ACC112 (cell line): ENCODE measurements around the gene PGP.
A peak's percentile ranks its signal among the peaks of the same experiment; 100 is the strongest.

ENCODE experiments used
- H2AFZ ChIP-seq: fragments of 200-600 bp; sonication (generic); one replicate; pipeline ENCODE4 v1.6.0; 2017; ENCODE audit warnings: antibody characterized with exemption, low read length; ENCODE audit not compliant: unreplicated experiment
- H3K27ac ChIP-seq: fragments of 200-600 bp; sonication (generic); 2 replicates; pipeline ENCODE4 v1.5.1; 2014; ENCODE audit warnings: low read depth, mild to moderate bottlenecking, antibody characterized with exemption, low read length, moderate library complexity
- H3K27me3 ChIP-seq: fragments of 200-600 bp; sonication (generic); 2 replicates; pipeline ENCODE4 v1.6.1; 2014; ENCODE audit warnings: mild to moderate bottlenecking, antibody characterized with exemption, low read length, moderate library complexity, mixed read lengths; ENCODE audit not compliant: insufficient read depth
- H3K36me3 ChIP-seq: fragments of 200-600 bp; sonication (generic); 2 replicates; pipeline ENCODE4 v1.6.1; 2016; ENCODE audit warnings: mild to moderate bottlenecking, antibody characterized with exemption, low read length, moderate library complexity, mixed read lengths; ENCODE audit not compliant: insufficient read depth
- H3K4me1 ChIP-seq: fragments of 200-600 bp; sonication (generic); one replicate; pipeline ENCODE4 v1.6.1; 2016; ENCODE audit warnings: low read length, mixed read lengths; ENCODE audit not compliant: insufficient read depth, unreplicated experiment, control insufficient read depth
- H3K4me3 ChIP-seq: fragments of 200-600 bp; sonication (generic); 2 replicates; pipeline ENCODE4 v1.5.1; 2014; ENCODE audit warnings: mild to moderate bottlenecking, low read depth, low read length
- H3K79me2 ChIP-seq: fragments of 200-600 bp; sonication (generic); one replicate; pipeline ENCODE4 v1.6.0; 2016; ENCODE audit warnings: low read length; ENCODE audit not compliant: control insufficient read depth, unreplicated experiment, insufficient read depth

PGP gene

DNA sequence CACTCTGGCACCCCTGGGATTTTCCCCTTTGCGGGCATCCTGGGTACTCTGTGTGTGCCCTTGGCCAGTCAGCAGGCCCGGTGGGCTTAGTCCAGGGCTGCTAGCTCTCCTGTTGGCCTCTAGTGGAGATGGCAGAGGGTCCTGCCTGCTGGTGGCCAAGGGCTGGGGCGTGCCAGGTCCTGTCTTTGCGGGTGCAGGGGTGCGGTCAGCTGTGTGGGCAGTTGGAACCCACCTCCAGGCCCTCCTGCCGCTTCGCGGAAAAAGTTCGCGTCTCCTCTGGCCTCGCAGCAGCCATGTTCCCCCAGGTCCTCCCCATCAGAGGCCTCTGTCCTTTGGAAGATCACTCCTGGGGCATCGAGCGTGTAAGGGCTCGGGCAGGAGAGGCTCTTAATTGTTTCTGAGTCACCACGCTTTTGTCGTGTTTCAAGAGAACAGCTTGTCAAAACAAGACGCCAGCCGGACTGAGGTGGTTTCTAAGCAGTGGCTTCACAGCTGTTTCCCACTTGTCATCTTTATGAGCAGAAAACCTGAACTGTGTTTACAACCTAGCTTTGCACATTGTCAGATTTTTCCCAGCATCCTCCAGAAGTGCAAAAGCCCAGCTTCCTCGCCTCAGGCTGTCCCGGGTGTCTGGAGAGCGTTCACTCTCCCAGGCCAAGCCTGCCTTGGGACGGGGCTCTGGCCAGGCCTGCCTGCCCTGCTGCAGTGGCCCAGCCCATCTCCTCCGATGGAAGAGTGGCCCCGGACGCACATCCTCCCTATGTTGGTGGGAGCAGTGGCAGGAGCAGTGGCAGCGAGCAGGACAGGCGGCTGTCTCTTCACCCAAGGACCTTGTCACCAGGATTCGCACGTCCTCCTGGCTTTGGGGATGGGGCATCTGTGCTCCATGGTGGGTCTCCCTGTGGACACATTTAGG lies 16.6 kb upstream of the PGP start:
- Histone ChIP-seq H3K36me3 (peaks cover 9% of the 10 kb centered on the region; the same call in 1 of the 2 replicates), H3K4me1 (peaks cover 7% of the 10 kb centered on the region), H3K27me3 (no peaks in the 10 kb centered on the region), H2AFZ (no peak overlapping the region), H3K4me3 (no peak overlapping the region), H3K27ac (no peak overlapping the region), H3K79me2 (peaks cover 21% of the 10 kb centered on the region)

DNA sequence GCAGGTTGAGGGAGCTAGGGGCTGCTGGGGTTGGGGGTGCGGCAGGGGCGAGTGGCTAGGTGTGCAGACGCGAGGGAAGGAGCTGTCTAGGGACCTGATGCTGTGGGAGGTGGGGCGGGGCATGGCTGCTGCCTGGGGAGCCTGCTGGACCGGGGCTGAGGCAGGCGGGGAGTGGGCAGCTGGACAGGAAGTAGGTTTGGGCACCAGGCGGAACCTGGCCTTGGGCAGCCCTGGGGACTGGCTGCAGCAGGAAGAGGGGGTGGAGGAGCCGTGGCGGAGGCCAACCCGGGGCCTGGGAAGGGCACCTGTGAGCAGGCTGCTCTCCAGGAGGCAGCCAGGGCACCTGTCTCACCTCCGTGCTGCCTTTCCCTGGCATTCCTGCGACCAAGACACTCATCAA lies 15.7 kb upstream of the PGP start:
- Histone ChIP-seq H3K36me3 (peaks cover 9% of the 10 kb centered on the region; the same call in 1 of the 2 replicates), H3K79me2 (peaks cover 30% of the 10 kb centered on the region), H3K27me3 (no peaks in the 10 kb centered on the region), H3K27ac (no peak overlapping the region), H3K4me1 (peaks cover 11% of the 10 kb centered on the region), H3K4me3 (no peak overlapping the region), H2AFZ (no peak overlapping the region)

DNA sequence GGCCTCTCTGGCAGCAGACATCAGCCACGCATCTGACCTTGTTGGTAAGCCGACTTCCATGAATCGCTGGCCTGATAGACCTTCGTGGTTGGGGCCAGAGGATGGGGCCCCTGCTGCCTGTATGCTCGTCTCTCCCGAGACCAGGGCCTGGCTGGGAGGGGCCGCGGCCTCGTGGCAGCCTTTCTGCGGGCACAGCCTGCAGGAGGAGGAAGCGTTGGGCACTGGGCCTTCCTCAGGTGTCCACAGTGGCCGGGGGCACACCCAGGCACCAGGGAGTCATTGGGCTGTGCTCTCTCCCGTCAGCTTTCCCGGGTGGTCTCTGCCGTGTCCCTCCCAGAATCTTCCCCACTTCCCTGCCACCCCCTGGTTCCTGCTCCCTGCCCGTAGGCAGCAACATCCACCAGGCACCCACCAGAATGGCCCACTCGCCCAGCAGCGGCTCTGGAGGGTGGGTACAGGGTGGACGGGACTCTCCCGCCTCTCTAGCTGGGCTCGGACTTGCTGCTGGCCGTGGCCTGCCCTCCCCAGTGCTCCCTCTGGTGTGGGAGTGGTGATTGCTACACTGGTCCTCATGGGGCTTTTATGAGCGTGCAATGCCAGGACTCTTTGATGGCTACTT lies 15.1 kb upstream of the PGP start:
- Histone ChIP-seq H3K27me3 (no peaks in the 10 kb centered on the region), H3K4me1 (peaks cover 11% of the 10 kb centered on the region), H3K27ac (no peak overlapping the region), H3K79me2 (peaks cover 37% of the 10 kb centered on the region), H3K4me3 (no peak overlapping the region), H3K36me3 (peaks cover 9% of the 10 kb centered on the region; the same call in 1 of the 2 replicates), H2AFZ (no peak overlapping the region)

DNA sequence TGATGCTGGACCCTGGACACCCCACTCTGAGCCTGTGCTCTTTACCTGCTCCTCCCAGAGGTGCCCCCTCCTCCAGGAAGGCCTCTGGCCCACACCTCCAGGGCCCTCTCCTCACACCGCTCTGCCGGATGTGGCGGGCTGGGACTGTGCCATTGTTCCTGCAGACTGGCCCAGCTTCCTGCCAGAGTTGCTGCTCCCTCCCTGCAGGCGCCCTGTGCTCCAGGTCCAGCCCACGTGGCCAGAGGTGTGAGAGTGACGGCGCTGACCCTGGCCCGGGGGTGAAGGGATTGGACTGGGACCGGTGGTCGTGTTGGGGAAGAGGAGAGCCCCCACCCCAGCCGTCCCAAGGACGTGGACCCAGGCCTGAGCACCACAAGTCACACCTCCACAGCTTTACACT lies 14.5 kb upstream of the PGP start:
- peaks cover 43% of the 10 kb centered on the region for H3K79me2 ChIP-seq
- peaks cover 7% of the 10 kb centered on the region; the same call in 1 of the 2 replicates for H3K36me3 ChIP-seq
- H3K4me3 ChIP-seq: no peak overlapping the region
- no peaks in the 10 kb centered on the region for H3K27me3 ChIP-seq
- no peak overlapping the region for H3K27ac ChIP-seq
- H2AFZ ChIP-seq: no peak overlapping the region
- H3K4me1 ChIP-seq: peaks cover 11% of the 10 kb centered on the region

DNA sequence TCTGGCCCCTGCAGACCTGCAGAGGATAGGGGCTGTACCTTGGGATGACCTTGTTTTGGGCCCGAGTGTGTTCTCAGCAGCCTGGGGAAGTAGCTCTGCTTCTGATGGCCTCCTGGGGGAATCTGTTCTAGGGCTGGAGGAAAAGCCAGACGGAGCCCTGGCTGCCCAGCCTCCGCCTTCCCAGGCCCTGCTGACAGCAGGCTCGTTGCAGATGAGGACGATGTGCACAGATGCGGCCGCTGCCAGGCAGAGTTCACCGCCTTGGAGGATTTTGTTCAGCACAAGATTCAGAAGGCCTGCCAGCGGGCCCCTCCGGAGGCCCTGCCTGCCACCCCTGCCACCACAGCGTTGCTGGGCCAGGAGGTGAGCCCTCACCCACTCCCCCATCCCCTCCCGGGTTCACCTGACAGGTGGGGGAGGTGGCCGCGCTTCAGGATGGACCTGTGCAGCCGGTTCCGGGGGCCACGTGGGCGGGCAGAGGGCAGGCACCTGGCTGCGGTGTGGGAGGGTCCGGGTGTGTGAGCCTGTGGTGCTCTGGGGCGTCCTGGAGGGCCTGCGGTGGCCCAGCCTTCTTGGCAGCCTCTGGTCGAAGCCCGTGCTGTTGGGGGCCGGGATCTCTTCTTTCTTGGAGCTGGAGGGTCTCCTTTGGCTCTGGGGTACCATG lies 13.7 kb upstream of the PGP start:
- peaks cover 46% of the 10 kb centered on the region for H3K79me2 ChIP-seq
- H3K27ac ChIP-seq: no peak overlapping the region
- H3K27me3 ChIP-seq: no peaks in the 10 kb centered on the region
- peaks cover 11% of the 10 kb centered on the region for H3K4me1 ChIP-seq
- peaks cover 2% of the 10 kb centered on the region; the same call in 1 of the 2 replicates for H3K36me3 ChIP-seq
- no peak overlapping the region for H3K4me3 ChIP-seq
- no peak overlapping the region for H2AFZ ChIP-seq

DNA sequence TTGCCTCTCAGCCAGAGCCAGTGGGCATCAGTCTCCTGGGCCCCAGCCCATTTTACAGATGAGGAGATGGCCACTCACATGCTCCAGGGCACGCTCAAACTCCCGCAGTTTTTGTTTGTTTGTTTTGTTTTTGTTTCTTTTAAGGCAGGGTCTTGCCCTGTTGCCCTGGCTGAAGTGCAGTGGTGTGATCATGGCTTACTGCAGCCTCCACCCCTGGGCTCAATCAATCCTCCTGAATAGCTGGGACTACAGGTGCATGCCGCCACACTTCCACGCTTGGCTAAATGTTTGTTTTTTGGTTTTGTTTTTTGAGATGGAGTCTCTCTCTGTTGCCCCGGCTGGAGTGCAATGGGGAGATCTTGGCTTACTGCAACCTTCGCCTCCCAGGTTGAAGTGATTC lies 12.3 kb upstream of the PGP start:
- H3K27ac ChIP-seq: no peak overlapping the region
- no peak overlapping the region for H3K4me3 ChIP-seq
- H3K36me3 ChIP-seq: peaks cover 2% of the 10 kb centered on the region; the same call in 1 of the 2 replicates
- peaks cover 46% of the 10 kb centered on the region for H3K79me2 ChIP-seq
- no peaks in the 10 kb centered on the region for H3K27me3 ChIP-seq
- peaks cover 11% of the 10 kb centered on the region for H3K4me1 ChIP-seq
- H2AFZ ChIP-seq: no peak overlapping the region

DNA sequence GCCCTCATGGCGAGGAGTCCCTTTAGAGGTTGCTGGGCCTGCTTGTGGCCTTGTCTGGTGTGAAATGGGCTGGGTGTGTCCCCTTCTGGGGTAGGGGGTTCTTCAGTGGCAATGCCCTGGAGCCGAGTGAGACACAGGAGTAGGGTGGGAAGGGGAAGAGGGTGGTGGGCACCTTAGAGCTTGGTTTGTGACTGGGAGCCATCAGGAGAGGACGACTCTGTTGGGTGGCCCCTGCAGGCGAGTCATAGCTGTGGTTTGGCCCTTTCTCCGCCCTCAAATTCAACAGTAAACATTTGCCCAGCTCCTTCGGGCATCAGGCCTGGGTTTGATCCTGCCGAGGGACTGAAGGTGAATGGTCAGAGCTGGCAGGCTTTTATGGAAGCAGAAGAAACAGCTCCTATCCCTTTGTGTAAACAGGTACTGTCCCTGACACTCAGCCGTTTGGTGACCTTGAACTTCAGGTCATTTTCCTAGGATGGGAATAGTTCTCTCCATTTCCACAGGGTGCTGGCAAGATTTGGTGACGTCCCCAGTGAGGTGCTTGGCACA lies 11.7 kb upstream of the PGP start:
- H3K4me1 ChIP-seq: peaks cover 11% of the 10 kb centered on the region
- peak overlapping the region; percentile 42; the same call in 1 of the 2 replicates for H3K27ac ChIP-seq
- H3K27me3 ChIP-seq: no peaks in the 10 kb centered on the region
- H3K79me2 ChIP-seq: peaks cover 46% of the 10 kb centered on the region
- no peak overlapping the region for H2AFZ ChIP-seq
- no peak overlapping the region; the same call in 1 of the 2 replicates for H3K4me3 ChIP-seq
- peaks cover 2% of the 10 kb centered on the region; the same call in 1 of the 2 replicates for H3K36me3 ChIP-seq

DNA sequence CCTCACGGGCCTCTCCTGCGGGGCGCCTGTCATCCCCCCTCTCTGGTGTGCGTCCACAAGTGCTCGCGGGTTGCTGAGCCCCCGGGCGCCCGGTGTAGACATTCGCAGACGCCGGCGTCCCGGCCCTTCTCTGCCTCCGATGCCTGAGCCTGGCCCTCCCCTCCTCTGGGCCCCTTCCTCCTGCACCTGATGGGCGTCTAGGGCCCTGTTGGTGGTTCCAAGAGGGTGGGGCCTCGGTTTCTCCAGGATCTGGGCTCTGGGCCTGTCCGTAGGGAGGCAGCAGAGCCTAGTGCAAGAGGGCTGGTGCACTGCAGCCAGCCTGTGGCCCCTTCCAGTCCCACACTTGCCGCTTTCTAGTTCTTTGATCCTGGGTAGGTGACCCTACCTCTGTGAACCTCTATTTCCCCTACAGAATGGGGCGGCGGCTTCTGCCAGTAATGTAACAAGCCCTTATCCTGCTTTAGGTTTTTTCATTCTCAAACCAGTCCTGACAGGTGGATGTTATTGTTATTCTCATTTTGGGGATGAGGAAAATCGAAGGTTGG lies 9.4 kb upstream of the PGP start:
- Histone ChIP-seq H3K79me2 (peaks cover 45% of the 10 kb centered on the region), H2AFZ (peak overlapping the region; percentile 4)

DNA sequence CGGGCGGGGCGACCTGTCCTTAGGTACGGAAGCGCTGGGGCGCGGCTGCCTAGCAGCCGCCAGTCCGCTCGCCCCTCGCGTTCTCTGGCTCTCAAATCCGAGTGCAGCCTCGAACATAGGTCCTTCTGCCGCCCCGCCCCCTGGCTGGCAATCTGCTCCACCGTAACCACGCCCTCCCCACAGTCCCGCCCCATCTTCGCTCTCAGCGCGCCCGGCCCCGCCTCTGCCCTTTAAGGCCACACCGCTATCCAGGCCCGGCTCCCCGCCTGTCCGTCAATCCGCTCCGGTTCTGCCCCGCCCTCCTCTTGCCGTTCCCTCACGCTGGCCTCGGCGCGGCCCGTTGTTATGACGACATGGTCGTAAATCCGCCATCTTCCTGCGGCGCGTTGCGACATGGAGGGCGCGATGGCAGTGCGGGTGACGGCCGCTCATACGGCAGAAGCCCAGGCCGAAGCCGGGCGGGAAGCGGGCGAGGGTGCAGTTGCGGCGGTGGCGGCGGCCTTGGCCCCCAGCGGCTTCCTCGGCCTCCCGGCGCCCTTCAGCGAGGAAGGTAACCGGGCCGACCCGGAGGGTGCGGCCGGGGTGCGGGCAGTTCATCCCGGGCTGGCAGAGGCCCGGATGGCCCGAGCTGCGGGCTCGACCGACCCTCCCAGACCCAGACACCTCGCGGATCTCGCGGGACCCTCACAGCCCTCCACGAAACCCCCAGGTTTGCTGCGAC lies 8.7 kb upstream of the PGP start, which contains the start of gene E4F1:
E4F1 (plus strand) TSS at position 371 of the 721 bp plus-strand sequence; CDS start at position 394, 23 bp downstream.
- H3K79me2 ChIP-seq: peaks cover 41% of the 10 kb centered on the region
- H2AFZ ChIP-seq: peak within 1 kb of the TSS; percentile 81
- peak within 1 kb of the TSS; percentile 58 for H3K27ac ChIP-seq
- no peaks in the 10 kb centered on the region for H3K36me3 ChIP-seq
- peak within 1 kb of the TSS; percentile 86 for H3K4me3 ChIP-seq
- H3K27me3 ChIP-seq: no peaks in the 10 kb centered on the region
- H3K4me1 ChIP-seq: peaks cover 11% of the 10 kb centered on the region

More for the DNA sequence above, 9.4 kb upstream of the PGP start:
- Histone ChIP-seq H3K27ac (peak overlapping the region; percentile 58), H3K4me3 (peak overlapping the region; percentile 86), H3K4me1 (peaks cover 11% of the 10 kb centered on the region), H3K27me3 (no peaks in the 10 kb centered on the region), H3K36me3 (no peaks in the 10 kb centered on the region)
